HL-60 (cell line): ENCODE measurements around the gene TGM2.

ENCODE experiments used
- DNase-seq, 2 experiments: peaks; one replicate each; pipeline ENCODE4 v3.0.0-alpha.2; 2010 to 2020; ENCODE audit warnings: low read depth in 1 of 2, low spot score in 1 of 2
- H3K27ac ChIP-seq: fragments of 250-450 bp; sonication (Bioruptor Pico); replicated peaks from 2 replicates; pipeline ENCODE4 v1.5.1; 2020; ENCODE audit warnings: mild to moderate bottlenecking, moderate library complexity
- H3K27me3 ChIP-seq: fragments of 250-450 bp; sonication (Bioruptor Pico); 2 replicates; pipeline ENCODE4 v1.5.1; 2021; ENCODE audit warnings: mild to moderate bottlenecking, moderate library complexity; ENCODE audit not compliant: insufficient read depth, poor library complexity, severe bottlenecking
- H3K4me3 ChIP-seq: replicated peaks from 2 replicates; pipeline ENCODE4 v1.5.1; 2011; ENCODE audit warnings: mild to moderate bottlenecking, control low read depth, low read length; ENCODE audit not compliant: insufficient read depth
- CTCF ChIP-seq: IDR thresholded peaks from one replicate; pipeline ENCODE4 v1.5.1; 2011; ENCODE audit warnings: low read length, control low read depth, inconsistent platforms; ENCODE audit not compliant: insufficient read depth
- GABPA ChIP-seq: IDR thresholded peaks from 2 replicates; pipeline ENCODE4 v1.6.1; 2012; ENCODE audit warnings: low read depth
- POLR2AphosphoS5 ChIP-seq: IDR thresholded peaks from 2 replicates; pipeline ENCODE4 v1.6.1; 2012; ENCODE audit warnings: low read depth
- REST ChIP-seq: IDR thresholded peaks from 2 replicates; pipeline ENCODE4 v1.6.1; 2012; ENCODE audit warnings: low read depth; ENCODE audit not compliant: insufficient replicate concordance
- SPI1 ChIP-seq: IDR thresholded peaks from 2 replicates; pipeline ENCODE4 v1.6.1; 2012; ENCODE audit warnings: low read depth, mild to moderate bottlenecking, borderline replicate concordance

Gene TGM2

GRCh38 chr20:38159566-38159956 lies 5.5 kb downstream of the TGM2 start:
- no peak for TF ChIP-seq CTCF
- TF ChIP-seq GABPA, result no peak
- TF ChIP-seq REST, result no peak
- TF ChIP-seq SPI1, result no peak
- TF ChIP-seq POLR2AphosphoS5, result no peak
- Histone ChIP-seq H3K4me3 (no peak overlapping the region), H3K27ac (no peak overlapping the region), H3K27me3 (no peaks in the 10 kb centered on the region)
- no peak for DNase-seq

- TF ChIP-seq CTCF (no peak), GABPA (no peak), SPI1 (no peak), REST (no peak), POLR2AphosphoS5 (no peak)
- no peak for DNase-seq
- H3K27me3 ChIP-seq, result no peaks in the 10 kb centered on the region
- H3K27ac ChIP-seq, result no peak overlapping the region
- H3K4me3 ChIP-seq, result no peak overlapping the region
These were observed 6.2 kb downstream of the TGM2 start for GRCh38 chr20:38158701-38159351.

- no peak overlapping the region for H3K27ac ChIP-seq
These were observed 7.2 kb downstream of the TGM2 start for GRCh38 chr20:38157635-38158495.

More at GRCh38 chr20:38157635-38158495, 7.2 kb downstream of the TGM2 start:
- TF ChIP-seq POLR2AphosphoS5, result no peak
- TF ChIP-seq SPI1, result no peak
- TF ChIP-seq GABPA, result no peak
- TF ChIP-seq REST, result no peak
- TF ChIP-seq CTCF, result no peak
- no peak overlapping the region for H3K4me3 ChIP-seq
- H3K27me3 ChIP-seq, result no peaks in the 10 kb centered on the region
- no peak for DNase-seq
